Left lobe of liver (tissue), 2 donors: ENCODE results near the gene KIAA1210. TPM values are rescaled to one million over a fixed set of nuclear protein-coding genes. Genes with fewer than 3 reads are reported as not detected.

Source experiments
- ATAC-seq: fragments of 200-7000 bp; cut with Tn5 transposase; one replicate; pipeline ENCODE4 v1.9.1; 2020; ENCODE audit warnings: mild to moderate bottlenecking, moderate library complexity
- DNase-seq: peaks from one replicate; pipeline ENCODE4 v3.0.0-alpha.2; 2020; ENCODE audit warnings: low spot score
- total RNA-seq: library from RNA; stranded (reverse); gene quantifications from one replicate; pipeline ENCODE4 v1.2.1, GENCODE V29; 2021
- donor health status: DM: no; HTN: no; CAD: no; lungs with moderate emphysema.
- donor health status: DM: no; HTN: yes; CAD: no.

KIAA1210 gene
- total RNA-seq, 1 donor from 2014 or later, result not detected

DNA sequence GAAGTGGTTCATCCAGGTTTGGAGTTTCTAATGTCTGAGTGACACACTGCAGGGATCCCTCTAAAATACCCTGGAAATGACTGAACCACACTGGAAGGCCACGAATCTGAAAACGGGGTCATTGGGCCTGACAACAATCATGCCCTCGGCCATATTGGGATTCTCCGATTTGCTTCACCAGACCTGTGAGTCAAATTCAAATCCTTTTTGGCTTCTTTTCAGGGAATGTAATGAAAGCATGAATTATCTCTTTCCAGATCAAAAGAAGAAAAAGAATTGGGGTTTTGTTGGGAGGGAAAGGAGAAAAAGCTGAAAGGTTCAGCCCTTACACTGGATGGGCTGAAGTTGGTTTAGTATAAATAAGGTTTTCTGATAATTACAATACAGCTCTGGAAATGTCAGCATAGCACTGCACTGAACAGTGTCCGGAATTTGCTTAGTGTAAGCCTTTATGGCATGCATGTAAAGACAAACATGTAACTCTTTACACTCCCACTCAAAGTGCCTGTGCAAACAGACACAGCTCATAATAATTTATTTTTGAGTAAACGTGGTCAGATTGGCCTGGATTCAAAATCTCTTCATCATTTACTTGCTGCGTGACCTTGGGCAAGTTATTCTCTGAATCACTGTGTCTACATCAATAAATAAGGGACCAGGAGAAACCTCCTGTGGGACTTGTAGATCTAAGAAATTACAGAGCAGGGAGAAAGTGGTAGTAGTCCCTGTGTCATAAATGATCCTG lies 33.4 kb downstream of the KIAA1210 start:
- no peak for DNase-seq
- no peak for ATAC-seq

DNA sequence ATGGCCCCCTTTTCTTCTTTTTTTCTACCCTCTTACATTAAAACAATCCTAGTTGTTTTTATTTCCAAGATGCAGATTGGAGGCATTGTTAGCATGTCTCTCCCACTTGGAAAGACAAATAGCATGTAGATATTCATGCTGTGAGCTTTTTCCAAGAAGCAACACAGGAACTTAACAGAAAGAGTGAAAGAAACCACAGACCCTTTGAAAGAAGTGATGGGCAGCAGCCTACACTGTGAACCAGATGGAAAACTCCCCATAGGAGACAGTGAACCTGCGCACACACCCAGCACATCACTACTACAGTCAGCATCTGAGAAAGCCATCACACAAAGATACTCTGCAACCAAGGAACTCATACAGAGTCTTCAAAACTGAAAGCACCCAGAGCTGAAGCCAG lies 37.0 kb downstream of the KIAA1210 start:
- no peak for DNase-seq

DNA sequence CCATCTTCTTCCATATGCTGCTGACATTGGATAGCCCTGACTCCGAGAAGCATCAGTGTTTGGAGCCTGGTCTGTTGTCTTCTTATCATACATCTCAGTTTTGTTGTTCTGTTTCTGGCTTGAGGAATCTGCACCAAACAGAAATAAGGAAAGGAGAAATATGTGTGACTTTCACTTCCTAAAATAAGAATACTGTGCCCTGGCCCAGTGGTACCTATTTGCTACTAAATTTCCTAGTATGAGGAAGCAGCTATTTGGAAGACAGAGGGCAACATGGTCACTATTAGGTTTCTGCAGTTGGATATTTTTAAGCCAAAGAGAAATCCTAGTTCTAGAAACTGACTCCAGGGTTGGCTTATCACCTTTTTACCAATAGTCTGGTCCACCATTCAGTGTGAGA lies 38.0 kb downstream of the KIAA1210 start:
- no peak for DNase-seq
- no peak for ATAC-seq

More for the DNA sequence above, 37.0 kb downstream of the KIAA1210 start:
- no peak for ATAC-seq

DNA sequence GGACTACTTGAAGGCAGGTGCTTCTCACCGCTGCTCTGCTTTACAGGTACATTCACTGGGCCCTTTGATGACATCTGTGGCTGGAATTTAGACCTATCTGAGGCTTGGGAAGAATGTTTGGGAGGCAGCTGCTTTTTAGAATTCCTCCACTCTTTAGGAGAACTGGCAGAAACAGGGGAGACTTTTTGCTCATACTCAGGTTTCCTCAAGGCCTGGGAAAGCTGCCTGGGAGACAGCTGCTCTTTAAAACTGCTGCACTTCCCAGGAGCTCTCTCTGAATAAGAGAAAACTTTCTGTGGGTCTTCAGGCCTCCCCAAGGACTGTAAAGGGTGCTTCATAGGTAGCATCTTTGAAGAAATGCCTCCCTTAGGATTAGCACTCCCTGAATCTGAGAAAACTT lies 40.5 kb downstream of the KIAA1210 start:
- no peak for ATAC-seq
- DNase-seq, result no peak

DNA sequence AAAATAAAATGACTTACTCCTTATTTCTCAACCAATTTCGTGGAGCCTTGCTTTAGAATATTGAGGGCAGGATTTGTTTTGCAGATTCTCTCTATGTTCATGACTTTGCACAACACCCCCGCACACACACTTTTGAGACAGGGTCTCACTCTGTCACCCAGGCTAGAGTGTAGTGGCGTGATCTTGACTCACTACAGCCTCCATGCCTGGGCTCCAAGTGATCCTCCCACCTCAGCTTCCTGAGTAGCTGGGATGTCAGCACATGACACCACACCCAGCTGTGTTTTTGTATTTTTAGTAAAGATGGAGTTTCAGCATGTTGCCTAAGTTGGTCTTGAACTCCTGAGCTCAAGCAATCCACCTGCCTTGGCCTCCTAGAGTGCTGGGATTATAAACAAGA lies 42.8 kb downstream of the KIAA1210 start:
- ATAC-seq, result no peak
- no peak for DNase-seq

DNA sequence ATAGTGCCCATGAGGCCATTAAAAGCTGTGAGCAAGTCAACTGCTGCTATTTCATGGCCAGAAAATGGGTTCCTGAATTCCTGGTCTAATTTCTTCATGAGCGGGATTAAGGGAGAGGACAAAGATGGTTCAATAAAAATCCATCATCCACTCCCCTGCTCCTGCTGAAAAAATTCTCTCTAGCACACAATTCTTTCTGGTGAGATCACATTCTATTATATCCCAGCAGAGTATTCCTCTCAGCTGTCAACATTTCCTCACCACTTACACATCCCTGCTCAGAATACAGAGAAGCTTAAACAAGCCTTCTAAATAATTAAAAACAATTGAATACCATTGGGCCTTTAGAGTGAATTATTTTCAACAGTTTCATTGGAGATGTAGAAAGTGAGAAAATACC lies 45.3 kb downstream of the KIAA1210 start:
- ATAC-seq, result no peak

DNA sequence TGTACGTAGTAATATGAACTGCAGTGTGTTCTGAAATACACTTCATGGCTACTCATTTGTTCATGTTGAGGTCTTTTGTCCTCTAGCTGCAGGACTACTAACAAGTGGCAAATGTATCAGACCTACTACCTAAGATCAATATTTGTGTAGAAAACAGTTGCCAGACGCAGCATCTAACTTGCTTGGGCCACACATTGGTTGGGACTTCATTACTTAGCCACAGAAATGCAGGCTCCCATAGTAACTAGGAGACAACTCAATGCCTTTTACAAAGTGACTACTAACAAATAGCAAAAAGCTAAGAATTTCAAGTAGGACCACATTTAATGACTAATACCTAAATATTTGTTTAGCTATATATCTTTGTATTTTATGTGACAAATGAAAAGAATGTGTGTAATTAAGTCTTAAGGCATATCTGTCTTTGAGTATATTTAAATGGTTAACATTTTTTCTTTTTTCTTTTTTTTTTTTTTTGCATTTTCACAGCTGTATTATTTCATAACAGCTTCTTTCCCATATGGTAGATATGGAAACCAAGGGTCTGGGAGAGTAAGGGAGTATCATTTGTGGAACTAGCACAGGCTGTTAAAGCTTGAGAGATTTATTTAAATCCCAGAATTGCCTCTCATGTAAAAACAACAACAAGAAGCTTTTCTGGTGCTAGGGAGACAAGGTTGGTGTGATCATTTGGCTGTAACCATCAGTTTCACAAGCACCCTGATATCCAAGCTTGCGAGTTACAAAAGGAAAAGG lies 52.2 kb downstream of the KIAA1210 start:
- no peak for ATAC-seq
- no peak for DNase-seq

More for the DNA sequence above, 45.3 kb downstream of the KIAA1210 start:
- DNase-seq, result no peak

DNA sequence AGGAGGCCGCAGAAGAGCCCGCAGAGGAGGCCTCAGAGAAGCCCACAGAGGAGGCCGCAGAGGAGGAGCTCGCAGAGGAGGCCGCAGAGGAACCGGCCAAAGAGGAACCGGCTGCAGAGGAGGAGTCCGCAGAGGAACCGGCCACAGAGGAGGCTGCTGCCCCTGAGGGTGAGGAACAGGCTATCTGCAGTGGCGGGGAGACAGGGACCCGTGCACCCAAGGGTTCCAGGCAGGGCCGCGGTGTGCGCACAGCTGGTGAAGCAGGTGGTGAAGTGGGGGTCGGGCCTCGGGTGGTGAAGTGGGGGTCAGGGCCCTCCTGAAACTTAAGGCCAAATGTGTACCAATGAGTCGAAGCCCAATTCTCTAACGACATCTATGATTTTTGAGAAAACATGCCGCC lies 53.7 kb downstream of the KIAA1210 start:
- DNase-seq (no peak), ATAC-seq (no peak)

DNA sequence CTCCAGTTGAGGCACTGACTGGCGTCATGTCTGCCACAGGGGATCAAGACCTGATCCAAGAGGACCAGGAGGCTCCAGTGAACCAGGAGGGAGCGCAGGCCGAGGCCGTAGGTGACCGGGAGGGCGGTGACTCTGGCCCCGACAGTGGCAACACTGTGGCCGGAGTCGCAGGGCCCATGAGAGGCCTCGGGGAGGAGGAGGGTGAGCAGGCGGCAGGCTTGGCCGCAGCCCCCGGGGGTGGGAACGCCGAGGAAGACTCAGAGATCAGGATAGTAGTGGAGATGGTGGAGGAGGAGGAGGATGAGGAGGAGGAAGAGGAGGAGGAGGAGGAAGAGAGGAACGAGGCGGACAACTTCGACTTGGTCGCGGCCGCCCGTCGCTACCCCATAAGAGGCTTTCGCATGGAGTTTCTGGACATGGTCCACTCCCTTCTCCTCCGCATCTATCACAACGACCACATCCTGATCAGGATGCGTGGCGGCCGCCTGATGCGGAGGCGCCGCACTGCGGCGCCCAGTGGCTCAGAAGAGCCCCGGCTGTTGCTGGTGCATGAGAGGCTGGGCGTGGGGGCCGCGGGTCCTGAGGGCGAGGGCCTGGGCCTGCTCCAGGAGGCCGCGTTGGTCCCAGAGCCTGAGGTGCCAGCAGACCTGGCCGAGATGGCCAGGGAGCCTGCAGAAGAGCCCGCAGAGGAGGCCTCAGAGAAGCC lies 54.3 kb downstream of the KIAA1210 start:
- DNase-seq (no peak), ATAC-seq (no peak)

DNA sequence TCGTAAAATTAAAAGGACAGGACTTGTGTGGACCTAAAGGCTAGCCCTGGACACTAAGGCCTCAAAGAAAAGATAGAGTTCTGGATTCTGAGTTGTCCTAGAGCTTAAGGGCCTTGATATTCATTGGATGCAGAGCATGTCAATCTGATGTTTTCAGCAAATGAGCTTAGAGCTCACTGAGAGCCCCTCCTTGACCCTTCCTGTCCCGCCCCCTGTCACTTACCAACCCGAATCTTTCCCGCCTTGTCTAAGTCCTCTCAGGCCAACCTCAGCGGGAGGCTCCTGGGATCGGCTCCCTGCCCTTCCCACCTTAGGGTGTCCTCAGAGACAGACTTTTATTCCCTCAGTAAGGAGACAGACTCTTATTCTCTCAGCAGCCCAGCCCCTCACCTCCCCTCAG lies 54.9 kb downstream of the KIAA1210 start, which contains the start of gene CT47C1:
Gene CT47C1, plus strand, starts transcription at position 250 of the 400 bp plus-strand sequence. CDS start 233 bp downstream, outside the sequence.
- DNase-seq, result no peak
- no peak for ATAC-seq

DNA sequence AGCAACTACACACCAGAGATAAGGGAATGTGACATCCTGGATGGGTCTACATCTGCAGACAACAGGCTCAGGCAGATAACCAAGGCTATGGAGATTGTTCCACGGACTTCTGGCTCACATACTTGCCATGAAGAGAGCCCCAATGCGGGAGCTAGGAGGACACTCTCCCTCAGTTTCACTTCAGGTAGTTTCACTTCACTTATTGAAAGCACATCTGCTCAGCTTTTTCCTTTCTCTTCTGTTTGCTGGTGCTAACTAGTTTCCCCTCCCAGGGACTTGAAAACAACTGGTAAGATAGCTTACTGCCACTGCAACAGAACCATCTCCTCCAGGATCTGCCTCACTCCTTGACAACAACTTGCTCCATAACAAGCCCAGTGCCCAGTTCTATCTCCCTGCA lies 56.2 kb downstream of the KIAA1210 start:
- ATAC-seq (no peak), DNase-seq (no peak)

DNA sequence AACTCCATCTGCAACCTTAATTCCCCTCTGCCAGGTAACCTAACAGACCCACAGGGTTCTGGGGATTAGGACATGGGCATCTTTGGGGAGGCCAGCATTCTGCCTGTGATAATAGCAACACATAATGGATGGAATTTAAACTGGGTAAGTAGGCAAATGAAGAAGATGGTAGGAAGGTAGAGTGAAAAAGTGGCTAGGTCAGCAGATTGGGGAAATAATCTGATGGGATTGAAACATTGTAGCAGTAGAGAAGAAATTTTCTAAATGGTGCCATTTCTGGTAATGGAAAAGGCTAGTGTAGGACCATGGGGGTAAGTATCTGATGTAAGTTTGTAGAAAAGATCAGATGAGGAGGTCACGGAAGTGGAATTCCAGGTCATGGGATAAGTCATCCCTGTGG lies 57.9 kb downstream of the KIAA1210 start:
- ATAC-seq (no peak), DNase-seq (no peak)

DNA sequence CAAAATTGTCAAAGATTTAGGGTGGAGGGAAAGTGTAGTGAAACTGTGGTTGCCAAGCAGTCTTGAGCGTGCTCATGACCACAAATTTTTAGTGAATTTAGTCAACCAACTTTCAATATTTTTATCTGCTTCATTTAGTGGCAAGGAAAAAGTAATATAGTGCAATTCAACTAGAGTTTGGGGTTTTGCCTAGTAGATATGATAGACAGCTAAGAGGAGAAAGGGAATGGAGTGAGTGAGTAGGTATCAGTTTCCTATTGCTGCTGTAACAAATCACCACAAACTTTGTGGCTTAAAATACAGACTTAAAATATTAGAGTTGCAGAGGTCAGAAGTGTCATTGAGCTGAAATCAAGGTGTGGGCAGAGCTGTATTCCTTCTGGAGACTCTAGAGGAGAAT lies 58.5 kb downstream of the KIAA1210 start:
- ATAC-seq (no peak), DNase-seq (no peak)

DNA sequence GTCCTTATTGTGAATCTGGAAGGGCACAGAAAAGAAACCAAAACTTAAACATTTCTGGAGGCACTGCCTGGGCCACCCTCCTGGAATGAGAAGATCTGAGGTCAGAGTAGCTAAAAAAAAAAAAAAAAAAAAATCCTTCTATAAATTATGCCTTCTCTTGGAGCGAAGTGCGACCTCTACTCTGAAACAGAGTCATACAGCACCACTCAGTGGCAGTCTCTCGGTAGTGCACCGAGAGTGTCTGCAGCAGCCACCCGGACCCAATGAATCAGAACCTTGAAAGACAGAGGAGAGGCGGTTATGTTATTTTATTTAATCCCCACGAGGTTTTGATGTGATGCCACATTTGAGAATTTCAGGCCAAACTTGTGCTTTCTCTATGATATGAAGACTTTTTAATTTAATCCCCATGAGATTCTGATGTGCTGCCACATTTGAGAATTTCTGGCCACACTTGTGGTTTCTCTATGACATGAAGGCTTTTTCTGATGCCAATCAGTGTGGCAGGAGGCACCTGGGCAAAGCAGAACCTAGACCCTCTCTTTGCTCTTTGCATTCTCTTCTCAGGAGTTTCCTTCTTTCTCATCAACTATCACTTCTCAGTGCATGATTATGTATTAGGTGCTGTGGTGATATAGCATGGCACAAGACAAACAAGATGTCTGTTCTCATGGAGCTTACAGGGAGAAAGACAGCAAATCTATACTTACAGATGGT lies 60.4 kb downstream of the KIAA1210 start:
- DNase-seq (peak; percentile 49), ATAC-seq (peak; percentile 90)

DNA sequence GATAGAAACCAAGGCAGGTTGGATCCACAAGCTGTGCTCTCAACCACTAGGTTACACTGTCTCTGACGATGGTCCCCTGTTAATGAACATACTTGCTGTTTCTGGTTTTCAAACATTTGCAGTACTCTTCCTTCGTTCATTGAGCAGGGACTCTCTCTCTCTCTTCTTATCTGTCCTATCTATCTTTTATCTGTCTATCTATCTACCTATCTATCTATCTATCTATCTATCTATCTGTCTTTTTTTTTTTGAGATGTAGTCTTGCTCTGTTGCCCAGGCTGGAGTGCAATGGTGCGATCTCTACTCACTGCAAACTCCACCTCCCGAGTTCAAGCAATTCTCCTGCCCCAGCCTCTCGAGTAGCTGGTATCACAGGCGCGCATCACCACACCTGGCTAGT lies 64.2 kb downstream of the KIAA1210 start:
- no peak for DNase-seq
- ATAC-seq, result no peak

DNA sequence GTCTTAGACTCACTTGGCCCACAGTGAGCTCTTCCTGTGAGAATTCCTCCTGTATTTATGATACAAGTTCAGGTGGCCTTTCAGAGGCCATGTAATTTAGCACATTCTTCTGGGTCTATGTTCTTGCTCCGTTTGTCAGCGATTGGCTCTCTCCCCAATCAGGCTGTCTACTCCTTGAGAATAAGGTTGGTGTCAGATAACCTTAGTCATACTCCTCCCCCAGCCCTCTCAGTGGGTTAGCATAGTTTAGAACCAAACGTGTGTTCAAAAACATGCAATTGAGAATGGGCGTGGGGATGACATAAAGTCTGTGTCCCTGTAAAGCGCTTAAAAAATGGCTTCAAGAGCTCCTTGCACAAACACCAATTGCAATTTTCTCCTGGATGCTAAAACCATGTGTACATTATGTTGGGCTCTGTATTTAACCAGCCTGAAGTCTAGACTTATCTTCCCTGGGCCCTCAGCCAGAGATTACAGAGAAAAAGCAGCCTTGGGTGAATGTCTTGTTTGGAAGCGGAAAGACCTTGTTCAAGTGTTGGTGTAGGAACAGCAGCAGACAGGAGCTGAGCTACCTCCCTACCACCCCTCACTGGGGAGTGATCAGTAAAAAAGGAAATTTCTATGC lies 64.8 kb downstream of the KIAA1210 start:
- ATAC-seq (no peak), DNase-seq (no peak)

DNA sequence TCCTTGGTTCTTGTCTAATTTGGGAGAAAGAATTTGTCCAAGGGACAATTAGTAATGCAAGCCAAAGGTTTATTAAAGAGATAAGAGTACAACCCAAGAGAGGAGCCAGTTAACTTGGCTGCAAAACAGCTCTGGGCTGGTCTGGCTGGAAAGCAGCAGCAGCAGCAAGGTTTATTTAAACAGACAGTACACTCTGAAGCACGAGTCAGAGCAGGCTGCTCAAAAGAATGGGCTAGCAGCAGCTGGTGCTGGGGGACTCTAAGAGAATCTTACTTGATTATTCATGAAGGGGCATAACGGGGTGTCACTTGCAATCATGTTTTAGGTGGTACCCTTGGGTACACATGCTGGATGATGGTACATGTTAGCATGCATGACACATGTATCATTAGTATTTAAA lies 71.9 kb downstream of the KIAA1210 start:
- DNase-seq (no peak), ATAC-seq (peak; percentile 75)

DNA sequence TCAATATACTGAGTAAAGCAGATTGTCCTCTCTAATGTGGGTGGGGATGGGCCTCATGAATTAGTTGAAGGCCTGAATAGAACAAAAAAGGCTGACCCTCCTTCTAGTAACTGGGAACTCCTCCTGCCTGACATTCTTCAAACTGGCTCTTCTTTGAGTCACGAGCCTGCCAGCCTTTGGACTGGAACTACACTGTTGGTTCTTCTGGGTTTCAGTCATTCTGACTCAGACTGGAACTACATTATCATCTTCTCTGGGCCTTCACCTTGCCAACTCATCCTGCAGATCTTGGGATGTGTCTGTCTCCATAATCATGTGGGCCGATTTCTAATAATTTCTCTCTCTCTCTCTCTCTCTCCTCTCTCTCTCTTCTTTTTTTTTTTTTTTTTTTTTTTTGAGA lies 81.7 kb downstream of the KIAA1210 start:
- ATAC-seq (no peak), DNase-seq (no peak)

DNA sequence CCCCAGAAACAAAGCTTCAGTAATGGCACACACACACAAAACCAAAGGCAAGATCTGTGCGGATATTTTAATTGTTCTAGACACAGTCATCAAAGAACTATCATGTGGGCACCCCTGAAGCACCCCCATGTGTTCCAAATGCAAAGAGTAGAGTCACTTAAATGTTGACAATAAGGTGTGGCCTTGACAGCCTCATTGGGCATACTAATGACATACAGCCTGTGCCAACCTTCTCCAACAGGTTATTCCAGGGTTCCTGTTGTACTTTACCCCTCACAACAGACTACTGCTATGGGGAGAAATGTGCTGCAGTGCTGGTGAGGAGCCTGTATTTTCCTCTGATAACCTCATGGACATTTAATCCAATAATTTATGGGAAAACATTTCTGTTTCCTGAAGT lies 84.6 kb downstream of the KIAA1210 start:
- ATAC-seq (no peak), DNase-seq (no peak)

DNA sequence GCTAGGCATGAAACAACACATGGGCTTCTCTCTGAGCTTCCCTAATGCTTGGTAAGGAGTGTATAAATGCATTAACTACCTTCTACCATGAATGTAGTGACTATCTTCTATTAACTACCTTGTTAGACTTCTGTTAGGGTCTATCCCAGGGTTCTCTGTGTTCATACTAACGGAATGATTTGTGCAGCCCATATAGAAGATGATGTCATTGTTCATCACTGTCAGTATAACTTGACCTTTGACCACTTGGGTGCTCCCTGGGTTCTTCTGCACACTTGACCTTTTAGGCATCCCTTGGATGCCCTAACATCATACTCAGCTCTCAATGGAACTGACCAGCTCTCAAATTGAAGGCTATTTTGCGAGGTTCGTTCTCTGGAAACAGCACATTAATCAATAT lies 85.6 kb downstream of the KIAA1210 start:
- ATAC-seq, result no peak

DNA sequence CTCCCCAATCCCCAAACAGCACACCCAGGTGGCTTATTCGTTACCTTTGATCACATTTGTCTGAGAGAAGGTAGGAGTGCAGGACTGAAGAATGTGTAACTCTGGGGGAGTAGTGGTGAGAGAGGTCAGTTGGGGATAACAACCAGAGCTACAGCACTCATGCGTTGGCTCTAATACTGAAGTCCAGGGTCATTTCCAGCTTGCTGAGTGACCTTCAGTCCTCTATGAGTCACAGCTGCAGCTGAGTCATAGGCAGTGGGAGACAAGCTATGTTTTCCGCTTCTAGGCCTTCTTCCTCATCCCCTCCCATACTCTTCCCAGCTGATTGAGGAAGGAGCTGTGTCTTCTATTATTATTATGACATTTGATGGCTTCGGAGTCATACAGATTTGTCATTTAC lies 86.4 kb downstream of the KIAA1210 start:
- no peak for DNase-seq
- peak; percentile 86 for ATAC-seq

More for the DNA sequence above, 85.6 kb downstream of the KIAA1210 start:
- DNase-seq, result no peak
